OCI-LY1 (cell line): ENCODE measurements around the gene TENM4.

Source experiments
- H2AFZ ChIP-seq: fragments of 200-600 bp; sonication (generic), shearing (Covaris generic); 2 replicates; pipeline ENCODE4 v1.6.0; 2014; ENCODE audit warnings: antibody characterized with exemption, mild to moderate bottlenecking, low read length
- H3F3A ChIP-seq: fragments of 200-600 bp; sonication (generic), shearing (Covaris generic); 2 replicates; pipeline ENCODE4 v1.6.0; 2014; ENCODE audit warnings: mild to moderate bottlenecking, antibody characterized with exemption, low read length, moderate library complexity; ENCODE audit not compliant: insufficient read depth
- H3K27ac ChIP-seq: fragments of 200-600 bp; sonication (generic); 2 replicates; pipeline ENCODE4 v1.5.1; 2014; ENCODE audit warnings: low read length, mixed run types, mild to moderate bottlenecking, low read depth; ENCODE audit not compliant: poor library complexity, severe bottlenecking
- H3K27me3 ChIP-seq: fragments of 200-600 bp; sonication (generic); 2 replicates; pipeline ENCODE4 v1.6.0; 2014; ENCODE audit warnings: antibody characterized with exemption, mild to moderate bottlenecking, low read length, moderate library complexity; ENCODE audit not compliant: insufficient read depth
- H3K36me3 ChIP-seq: fragments of 200-600 bp; sonication (generic); 2 replicates; pipeline ENCODE4 v1.6.1; 2014; ENCODE audit warnings: mild to moderate bottlenecking, antibody characterized with exemption, low read length, moderate library complexity, mixed read lengths; ENCODE audit not compliant: insufficient read depth
- H3K4me1 ChIP-seq: fragments of 200-600 bp; sonication (generic); 2 replicates; pipeline ENCODE4 v1.5.1; 2014; ENCODE audit warnings: mild to moderate bottlenecking, low read length, moderate library complexity; ENCODE audit not compliant: insufficient read depth, severe bottlenecking
- H3K4me2 ChIP-seq: fragments of 200-600 bp; sonication (generic), shearing (Covaris generic); 2 replicates; pipeline ENCODE4 v1.6.1; 2014; ENCODE audit warnings: low read length
- H3K4me3 ChIP-seq: fragments of 200-600 bp; sonication (generic); 2 replicates; pipeline ENCODE4 v1.5.1; 2014; ENCODE audit warnings: low read length, low read depth, mild to moderate bottlenecking, mixed read lengths; ENCODE audit not compliant: poor library complexity, severe bottlenecking
- H3K79me2 ChIP-seq: fragments of 200-600 bp; shearing (Covaris generic); 2 replicates; pipeline ENCODE4 v1.6.1; 2016; ENCODE audit warnings: mixed run types, low read length, mixed read lengths; ENCODE audit not compliant: insufficient read depth
- H3K9ac ChIP-seq: fragments of 200-600 bp; sonication (generic), shearing (Covaris generic); 2 replicates; pipeline ENCODE4 v1.6.1; 2014; ENCODE audit warnings: mild to moderate bottlenecking, low read length, mixed read lengths
- H3K9me2 ChIP-seq: fragments of 200-600 bp; sonication (generic), shearing (Covaris generic); 2 replicates; pipeline ENCODE4 v1.6.1; 2014; ENCODE audit warnings: low read depth, mild to moderate bottlenecking, low read length, mixed read lengths
- H3K9me3 ChIP-seq: fragments of 200-600 bp; shearing (Covaris generic); 2 replicates; pipeline ENCODE4 v1.6.1; 2014; ENCODE audit warnings: low read length, mixed read lengths
- H4K20me1 ChIP-seq: fragments of 200-600 bp; sonication (generic), shearing (Covaris generic); 2 replicates; pipeline ENCODE4 v1.6.0; 2016; ENCODE audit warnings: mild to moderate bottlenecking, low read length; ENCODE audit not compliant: insufficient read depth
- EZH2 ChIP-seq: fragments of 200-600 bp; sonication (generic), shearing (Covaris generic); IDR thresholded peaks from 2 replicates; pipeline ENCODE4 v1.8.0; 2017; ENCODE audit warnings: borderline replicate concordance, mixed run types, mild to moderate bottlenecking, antibody characterized with exemption, low read length, moderate library complexity, mixed read lengths
- TF ChIP-seq, protein P1 (sequence below): fragments of 200-600 bp; sonication (generic), shearing (Covaris generic); IDR thresholded peaks from 2 replicates; pipeline ENCODE4 v1.5.1; 2017; ENCODE audit warnings: mild to moderate bottlenecking, antibody characterized with exemption, low read length, moderate library complexity, mixed read lengths

Gene TENM4

DNA sequence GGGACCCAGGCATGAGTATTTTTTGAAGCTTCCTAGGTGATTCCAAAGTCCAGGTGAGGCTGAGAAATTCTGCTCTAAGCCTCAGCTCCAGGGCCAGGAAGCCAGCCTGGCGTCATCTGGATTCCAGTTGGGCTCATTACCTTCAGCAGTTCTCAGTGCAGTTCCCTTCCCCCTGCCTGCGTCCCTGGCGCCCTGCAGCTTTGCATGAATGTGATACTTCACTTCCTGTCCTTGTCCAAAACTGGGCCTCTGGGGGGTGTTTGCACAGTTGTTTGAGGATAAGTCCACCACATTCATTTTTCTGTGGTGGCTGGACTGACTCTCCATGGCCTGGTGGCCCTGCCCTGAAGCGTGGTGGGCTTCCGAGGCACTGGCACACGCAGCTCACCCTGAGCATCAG, 98.1 kb downstream of the TENM4 start:
- H3K4me1 ChIP-seq = no peaks in the 10 kb centered on the region
- H3K9ac ChIP-seq = no peak overlapping the region
- no peak overlapping the region for H3K27ac ChIP-seq
- H3K79me2 ChIP-seq = no peaks in the 10 kb centered on the region
- H3K4me2 ChIP-seq = no peak overlapping the region
- TF ChIP-seq, protein P1, sequence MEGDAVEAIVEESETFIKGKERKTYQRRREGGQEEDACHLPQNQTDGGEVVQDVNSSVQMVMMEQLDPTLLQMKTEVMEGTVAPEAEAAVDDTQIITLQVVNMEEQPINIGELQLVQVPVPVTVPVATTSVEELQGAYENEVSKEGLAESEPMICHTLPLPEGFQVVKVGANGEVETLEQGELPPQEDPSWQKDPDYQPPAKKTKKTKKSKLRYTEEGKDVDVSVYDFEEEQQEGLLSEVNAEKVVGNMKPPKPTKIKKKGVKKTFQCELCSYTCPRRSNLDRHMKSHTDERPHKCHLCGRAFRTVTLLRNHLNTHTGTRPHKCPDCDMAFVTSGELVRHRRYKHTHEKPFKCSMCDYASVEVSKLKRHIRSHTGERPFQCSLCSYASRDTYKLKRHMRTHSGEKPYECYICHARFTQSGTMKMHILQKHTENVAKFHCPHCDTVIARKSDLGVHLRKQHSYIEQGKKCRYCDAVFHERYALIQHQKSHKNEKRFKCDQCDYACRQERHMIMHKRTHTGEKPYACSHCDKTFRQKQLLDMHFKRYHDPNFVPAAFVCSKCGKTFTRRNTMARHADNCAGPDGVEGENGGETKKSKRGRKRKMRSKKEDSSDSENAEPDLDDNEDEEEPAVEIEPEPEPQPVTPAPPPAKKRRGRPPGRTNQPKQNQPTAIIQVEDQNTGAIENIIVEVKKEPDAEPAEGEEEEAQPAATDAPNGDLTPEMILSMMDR = no peak
- TF ChIP-seq EZH2 = no peak
- H3F3A ChIP-seq = no peaks in the 10 kb centered on the region
- H4K20me1 ChIP-seq = no peaks in the 10 kb centered on the region
- no peaks in the 10 kb centered on the region for H3K27me3 ChIP-seq
- H2AFZ ChIP-seq = no peak overlapping the region
- no peak overlapping the region for H3K4me3 ChIP-seq
- H3K9me2 ChIP-seq = no peaks in the 10 kb centered on the region
- H3K9me3 ChIP-seq = no peaks in the 10 kb centered on the region
- no peaks in the 10 kb centered on the region for H3K36me3 ChIP-seq

DNA sequence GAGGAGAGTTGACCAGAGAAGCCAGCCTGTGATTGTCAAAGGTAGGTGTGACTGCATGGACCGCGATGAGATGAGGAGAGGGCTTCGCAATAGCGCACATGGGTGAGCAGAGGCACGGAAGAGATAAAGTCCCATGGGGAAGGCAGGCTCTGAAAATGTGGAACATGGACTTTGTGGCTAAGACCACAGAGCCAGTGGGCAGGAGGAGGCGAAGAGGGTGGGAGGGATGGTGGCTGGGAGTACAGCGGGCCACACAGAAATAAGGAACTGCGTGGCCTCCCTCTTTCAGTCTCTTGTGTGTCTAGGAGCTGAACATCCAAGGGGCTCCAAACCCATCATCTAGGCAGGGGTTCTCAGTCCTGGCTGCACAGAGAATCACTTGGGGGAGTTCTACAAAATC, 98.6 kb downstream of the TENM4 start:
- Histone ChIP-seq H3K27ac (no peak overlapping the region), H3F3A (no peaks in the 10 kb centered on the region), H3K4me2 (no peak overlapping the region), H3K36me3 (no peaks in the 10 kb centered on the region), H3K9ac (no peak overlapping the region), H3K9me2 (no peaks in the 10 kb centered on the region), H3K4me3 (no peak overlapping the region), H4K20me1 (no peaks in the 10 kb centered on the region), H3K79me2 (no peaks in the 10 kb centered on the region), H2AFZ (no peak overlapping the region), H3K9me3 (no peaks in the 10 kb centered on the region), H3K27me3 (no peaks in the 10 kb centered on the region), H3K4me1 (no peaks in the 10 kb centered on the region)
- TF ChIP-seq EZH2 = no peak
- TF ChIP-seq, protein P1 = no peak

DNA sequence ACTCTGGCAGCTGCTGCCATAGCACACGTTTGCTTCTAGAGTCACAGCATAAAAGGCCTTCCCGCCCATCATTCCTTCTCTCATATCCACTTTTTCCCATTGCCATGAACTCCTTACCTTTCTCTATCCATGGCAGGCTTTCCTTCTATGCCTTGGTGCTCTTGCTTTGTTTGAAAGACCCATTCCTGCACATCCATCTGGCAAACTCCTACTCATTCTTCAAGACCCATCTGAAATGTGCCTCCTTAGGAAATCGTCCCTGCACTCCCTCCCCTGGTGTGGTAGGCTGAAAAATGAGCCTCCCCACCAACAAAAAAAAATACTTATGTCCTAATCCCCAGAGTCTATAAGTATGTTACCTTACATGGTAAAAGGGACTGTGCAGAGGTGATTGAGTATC, 100.3 kb downstream of the TENM4 start:
- no peaks in the 10 kb centered on the region for H4K20me1 ChIP-seq
- TF ChIP-seq, protein P1 = no peak
- no peak for TF ChIP-seq EZH2
- H3F3A ChIP-seq = no peaks in the 10 kb centered on the region
- no peaks in the 10 kb centered on the region for H3K9me2 ChIP-seq
- H3K36me3 ChIP-seq = no peaks in the 10 kb centered on the region
- H3K4me2 ChIP-seq = no peak overlapping the region
- no peak overlapping the region for H3K4me3 ChIP-seq
- no peak overlapping the region for H2AFZ ChIP-seq
- no peaks in the 10 kb centered on the region for H3K27me3 ChIP-seq
- no peaks in the 10 kb centered on the region for H3K9me3 ChIP-seq
- H3K79me2 ChIP-seq = no peaks in the 10 kb centered on the region
- H3K27ac ChIP-seq = no peak overlapping the region
- H3K9ac ChIP-seq = no peak overlapping the region
- no peaks in the 10 kb centered on the region for H3K4me1 ChIP-seq
